ENCODE measurements around the gene DES. TPM values are rescaled to one million over a fixed set of nuclear protein-coding genes. Genes with fewer than 3 reads are reported as not detected.
A peak's percentile ranks its signal among the peaks of the same experiment; 100 is the strongest.

The DES gene
- total and polyA plus RNA-seq, 8 donors = 8.7 to 101 (median 28.5) TPM

DNA sequence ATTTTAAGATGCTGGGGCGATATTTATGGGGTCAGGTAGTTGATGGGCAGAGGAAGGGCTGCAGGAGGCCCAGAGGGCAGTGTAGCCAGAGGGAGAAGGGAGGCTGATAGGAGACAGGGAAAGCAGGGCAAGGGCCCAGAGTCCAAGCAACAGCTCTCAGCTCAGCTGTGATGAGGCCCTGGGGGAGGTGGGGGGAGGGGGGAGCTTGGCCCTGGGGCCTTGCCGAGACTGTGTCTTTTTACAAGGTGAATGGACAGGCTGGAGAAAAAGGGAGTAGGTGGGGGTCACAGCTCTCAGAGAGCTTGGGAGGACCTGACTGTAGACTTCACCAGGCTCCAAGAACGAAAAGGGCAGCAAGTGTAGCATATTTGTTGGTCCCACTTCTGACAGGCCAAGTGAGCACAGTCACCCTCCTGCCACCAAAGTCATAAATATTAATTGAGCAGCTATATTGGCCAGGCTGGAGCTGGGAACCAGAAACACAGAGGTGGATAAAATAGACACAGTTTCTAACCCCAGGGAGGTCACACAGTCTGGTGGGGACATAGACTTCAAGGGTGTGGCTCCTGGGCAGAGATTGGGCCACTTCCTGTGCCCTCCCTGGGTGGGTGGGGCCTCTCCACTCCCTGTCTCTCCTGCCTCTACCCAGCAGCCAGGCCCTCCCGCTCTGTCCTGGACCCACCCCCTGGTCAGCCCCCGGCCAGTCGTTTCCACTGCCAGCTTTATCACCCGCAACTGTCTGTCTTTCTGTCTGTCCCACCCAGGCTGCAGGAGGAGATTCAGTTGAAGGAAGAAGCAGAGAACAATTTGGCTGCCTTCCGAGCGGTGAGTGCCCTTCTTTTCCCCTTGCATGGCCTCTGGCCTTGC is 1.4 kb downstream of the DES start:
- H3K27ac ChIP-seq = no peak overlapping the region
- no peaks in the 10 kb centered on the region for H3K9me3 ChIP-seq
- peaks cover 14 to 66% of the 10 kb centered on the region in 2 donors for H3K27me3 ChIP-seq
- peak; percentile 12 for ATAC-seq
- no peak for DNase-seq
- TF ChIP-seq, protein P1, sequence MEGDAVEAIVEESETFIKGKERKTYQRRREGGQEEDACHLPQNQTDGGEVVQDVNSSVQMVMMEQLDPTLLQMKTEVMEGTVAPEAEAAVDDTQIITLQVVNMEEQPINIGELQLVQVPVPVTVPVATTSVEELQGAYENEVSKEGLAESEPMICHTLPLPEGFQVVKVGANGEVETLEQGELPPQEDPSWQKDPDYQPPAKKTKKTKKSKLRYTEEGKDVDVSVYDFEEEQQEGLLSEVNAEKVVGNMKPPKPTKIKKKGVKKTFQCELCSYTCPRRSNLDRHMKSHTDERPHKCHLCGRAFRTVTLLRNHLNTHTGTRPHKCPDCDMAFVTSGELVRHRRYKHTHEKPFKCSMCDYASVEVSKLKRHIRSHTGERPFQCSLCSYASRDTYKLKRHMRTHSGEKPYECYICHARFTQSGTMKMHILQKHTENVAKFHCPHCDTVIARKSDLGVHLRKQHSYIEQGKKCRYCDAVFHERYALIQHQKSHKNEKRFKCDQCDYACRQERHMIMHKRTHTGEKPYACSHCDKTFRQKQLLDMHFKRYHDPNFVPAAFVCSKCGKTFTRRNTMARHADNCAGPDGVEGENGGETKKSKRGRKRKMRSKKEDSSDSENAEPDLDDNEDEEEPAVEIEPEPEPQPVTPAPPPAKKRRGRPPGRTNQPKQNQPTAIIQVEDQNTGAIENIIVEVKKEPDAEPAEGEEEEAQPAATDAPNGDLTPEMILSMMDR (IDR thresholded peaks at IDR 0.05) = no peak
- no peaks in the 10 kb centered on the region for H3K36me3 ChIP-seq
- H3K4me3 ChIP-seq = no peak overlapping the region
- H3K4me1 ChIP-seq = peaks cover 0 to 14% of the 10 kb centered on the region in 2 donors
- intact Hi-C loops (cut with DNase I) = no loop called here

DNA sequence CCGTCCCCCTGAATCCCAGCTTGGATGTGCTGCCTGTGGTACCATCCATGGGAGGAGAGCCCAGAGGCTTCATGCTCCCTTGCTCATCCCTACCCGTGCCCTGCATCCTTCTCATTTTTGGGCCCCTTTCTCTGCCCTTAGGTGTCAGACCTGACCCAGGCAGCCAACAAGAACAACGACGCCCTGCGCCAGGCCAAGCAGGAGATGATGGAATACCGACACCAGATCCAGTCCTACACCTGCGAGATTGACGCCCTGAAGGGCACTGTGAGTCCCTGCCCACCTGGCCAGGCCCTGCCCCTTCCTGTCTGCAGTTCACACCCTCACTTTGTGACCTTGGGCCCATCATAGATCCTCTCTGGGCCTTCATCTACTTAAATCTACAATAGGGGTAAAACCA is 2.5 kb downstream of the DES start:
- H3K4me3 ChIP-seq = no peak overlapping the region
- intact Hi-C loops (cut with DNase I) = no loop called here
- no peaks in the 10 kb centered on the region for H3K36me3 ChIP-seq
- TF ChIP-seq, protein P1 (IDR thresholded peaks at IDR 0.05) = no peak
- H3K9me3 ChIP-seq = no peaks in the 10 kb centered on the region
- H3K27ac ChIP-seq = no peak overlapping the region
- ATAC-seq = no peak
- H3K4me1 ChIP-seq = peaks cover 0 to 14% of the 10 kb centered on the region in 2 donors
- no peak for DNase-seq
- H3K27me3 ChIP-seq = peaks cover 14 to 74% of the 10 kb centered on the region in 2 donors

DNA sequence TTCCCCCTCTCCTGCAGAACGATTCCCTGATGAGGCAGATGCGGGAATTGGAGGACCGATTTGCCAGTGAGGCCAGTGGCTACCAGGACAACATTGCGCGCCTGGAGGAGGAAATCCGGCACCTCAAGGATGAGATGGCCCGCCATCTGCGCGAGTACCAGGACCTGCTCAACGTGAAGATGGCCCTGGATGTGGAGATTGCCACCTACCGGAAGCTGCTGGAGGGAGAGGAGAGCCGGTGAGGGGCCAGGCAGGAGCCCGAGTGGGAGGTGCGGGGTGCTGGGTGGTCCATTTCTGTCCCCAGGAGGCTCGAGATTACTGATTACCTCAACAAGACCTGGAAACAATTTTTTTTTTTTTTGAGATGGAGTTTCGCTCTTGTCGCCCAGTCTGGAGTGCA is 3.1 kb downstream of the DES start:
- H3K9me3 ChIP-seq = no peaks in the 10 kb centered on the region

DNA sequence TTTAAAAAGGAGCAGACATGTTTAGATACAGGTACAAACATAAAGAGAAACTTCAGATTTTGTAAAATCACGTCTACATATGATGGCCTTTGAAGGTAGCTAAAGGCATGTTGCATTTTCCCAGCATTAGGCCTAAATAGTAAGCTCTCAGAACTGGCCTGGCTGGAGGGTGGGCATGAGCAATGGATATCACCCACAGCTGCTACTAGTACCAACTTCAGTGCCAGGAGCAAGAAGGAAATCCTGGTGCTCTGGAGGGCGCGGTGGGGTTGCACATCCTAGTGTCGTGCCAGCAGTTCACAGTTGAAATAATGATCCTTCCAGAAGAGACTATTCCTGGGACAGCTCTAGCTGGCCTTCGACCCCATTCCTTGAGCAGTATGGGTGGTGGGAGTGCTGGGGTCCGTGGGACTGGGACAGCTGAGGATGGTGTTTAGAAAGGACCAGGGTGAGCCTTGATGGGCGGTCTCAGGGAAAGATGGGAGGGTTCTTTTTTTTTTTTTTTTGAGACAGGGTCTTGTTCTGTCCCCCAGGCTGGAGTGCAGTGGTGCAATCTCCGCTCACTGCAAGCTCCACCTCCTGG is 4.9 kb downstream of the DES start:
- Histone ChIP-seq H3K4me3 (no peak overlapping the region), H3K36me3 (no peaks in the 10 kb centered on the region), H3K27ac (no peak overlapping the region), H3K4me1 (peaks cover 0 to 7% of the 10 kb centered on the region in 2 donors), H3K27me3 (peaks cover 14 to 62% of the 10 kb centered on the region in 2 donors), H3K9me3 (no peaks in the 10 kb centered on the region)
- TF ChIP-seq, protein P1 (IDR thresholded peaks at IDR 0.05) = no peak
- ATAC-seq = no peak
- intact Hi-C loops (cut with DNase I) = no loop called here
- DNase-seq = no peak

More for the DNA sequence above, 3.1 kb downstream of the DES start:
- H3K27me3 ChIP-seq = peaks cover 14 to 74% of the 10 kb centered on the region in 2 donors
- H3K36me3 ChIP-seq = no peaks in the 10 kb centered on the region
- no peak overlapping the region for H3K27ac ChIP-seq
- TF ChIP-seq, protein P1 (IDR thresholded peaks at IDR 0.05) = no peak
- H3K4me3 ChIP-seq = no peak overlapping the region
- intact Hi-C loops (cut with DNase I) = no loop called here
- ATAC-seq (no peak), DNase-seq (no peak)
- H3K4me1 ChIP-seq = peaks cover 0 to 14% of the 10 kb centered on the region in 2 donors

DNA sequence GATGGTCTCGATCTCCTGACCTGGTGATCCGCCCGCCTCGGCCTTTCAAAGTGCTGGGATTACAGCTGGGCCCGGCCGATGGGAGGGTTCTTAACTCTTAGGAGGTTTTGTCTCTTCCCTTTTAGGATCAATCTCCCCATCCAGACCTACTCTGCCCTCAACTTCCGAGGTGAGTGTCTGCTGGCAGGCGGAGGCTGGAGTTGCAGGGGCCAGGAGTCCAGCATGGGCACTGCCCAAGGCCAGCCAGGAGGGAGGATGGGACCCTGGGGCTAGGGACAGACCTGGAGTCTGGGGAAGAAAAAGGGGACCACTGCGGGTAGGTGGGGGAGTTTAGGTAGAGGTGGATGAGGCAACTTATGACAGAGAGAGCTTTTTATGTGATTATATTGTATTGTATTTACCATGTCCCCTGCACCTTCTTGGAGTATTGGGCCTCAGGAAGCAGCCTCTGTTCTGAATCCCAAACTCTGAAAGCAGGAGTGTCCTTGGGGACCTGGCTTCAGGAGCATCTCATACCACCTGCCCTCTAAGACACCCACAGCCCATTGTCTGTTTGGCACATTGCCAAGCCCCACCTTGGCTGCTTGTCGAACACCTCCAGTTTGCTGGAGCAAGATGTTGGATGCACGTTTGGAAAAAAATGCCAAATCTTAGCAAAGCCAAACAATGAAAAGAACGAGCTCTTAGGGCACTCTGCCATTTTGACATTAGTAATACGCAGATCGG is 5.6 kb downstream of the DES start:
- TF ChIP-seq, protein P1 (IDR thresholded peaks at IDR 0.05) = no peak
- peaks cover 6 to 54% of the 10 kb centered on the region in 2 donors for H3K27me3 ChIP-seq
- no peaks in the 10 kb centered on the region for H3K36me3 ChIP-seq
- intact Hi-C loops (cut with DNase I) = no loop called here
- no peak overlapping the region for H3K27ac ChIP-seq
- no peaks in the 10 kb centered on the region for H3K4me1 ChIP-seq
- no peak for ATAC-seq
- no peak overlapping the region for H3K4me3 ChIP-seq
- no peak for DNase-seq
- H3K9me3 ChIP-seq = no peaks in the 10 kb centered on the region

Measured in left lung (tissue), 10 donors.